Measurements from ENCODE around the gene TEX36.
"Not testable (repeated sequence)": the region's sequence is repeated elsewhere in the genome, so short reads cannot be mapped to it uniquely, and the experiment has no call there.

The TEX36 gene

DNA sequence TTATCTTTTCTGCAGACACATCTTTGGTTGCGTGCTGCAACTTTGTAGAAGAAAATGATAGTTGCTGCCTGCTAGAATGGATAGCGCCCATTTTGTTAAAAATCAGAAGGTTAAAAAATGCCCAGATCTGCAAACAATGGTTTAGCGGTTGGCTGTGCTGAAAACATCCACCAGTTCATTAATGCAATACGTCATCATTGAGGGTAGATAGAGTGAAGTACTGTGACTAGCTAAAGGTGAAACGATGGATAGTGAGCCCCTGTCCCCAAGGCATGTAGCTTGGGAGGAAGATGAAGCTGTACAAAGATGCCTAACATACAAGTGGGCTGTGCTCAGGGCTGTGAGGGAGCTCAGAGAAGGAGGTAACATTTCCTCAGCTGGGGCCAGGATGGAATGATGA is 48.4 kb downstream of the TEX36 start:
- DNase-seq (ENCODE audit: low spot score) = no peak

DNA sequence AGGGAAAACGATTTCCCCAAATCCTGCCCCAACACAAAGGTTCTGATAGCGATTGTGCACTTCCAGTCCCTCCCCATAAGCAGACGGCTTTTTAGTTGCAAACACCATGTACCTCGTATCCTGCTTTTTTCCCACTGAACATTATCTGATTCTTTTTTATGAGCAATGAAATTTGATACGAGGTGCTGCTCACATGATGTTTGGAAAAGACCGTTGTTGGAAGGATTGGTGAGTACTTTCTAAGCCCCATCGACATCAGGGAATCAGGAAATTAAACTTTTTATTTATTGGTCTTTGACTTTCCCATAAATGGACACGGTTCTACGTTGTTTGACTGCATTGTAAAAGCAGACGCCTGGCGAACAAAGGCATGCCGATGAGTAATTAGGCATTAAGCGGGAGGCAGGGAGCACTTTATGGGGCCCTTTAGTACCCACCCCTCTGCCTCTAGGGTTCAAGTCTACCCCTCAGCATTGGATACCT is 49.4 kb downstream of the TEX36 start:
- DNase-seq (ENCODE audit: low spot score) = no peak

DNA sequence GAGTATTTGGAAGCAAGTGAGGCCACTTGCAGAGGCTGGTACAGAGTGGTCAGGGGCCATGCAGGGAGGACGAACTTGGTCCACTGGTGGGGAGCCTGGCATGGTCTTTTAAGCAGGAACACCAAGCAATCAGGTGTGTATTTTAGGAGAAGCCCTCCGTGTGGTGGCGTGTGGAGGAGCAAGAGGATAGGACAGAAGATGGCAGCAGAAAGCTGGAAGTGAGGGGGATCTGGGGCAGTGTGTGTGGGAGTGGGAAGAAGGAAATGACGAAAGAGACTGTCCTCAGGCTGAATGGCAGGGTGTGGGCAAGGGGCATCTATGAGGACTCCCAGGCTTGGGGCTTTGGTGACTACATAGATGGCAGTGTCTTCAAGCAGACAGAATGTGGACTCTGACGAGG is 51.2 kb downstream of the TEX36 start:
- no peak for DNase-seq (ENCODE audit: low spot score)

DNA sequence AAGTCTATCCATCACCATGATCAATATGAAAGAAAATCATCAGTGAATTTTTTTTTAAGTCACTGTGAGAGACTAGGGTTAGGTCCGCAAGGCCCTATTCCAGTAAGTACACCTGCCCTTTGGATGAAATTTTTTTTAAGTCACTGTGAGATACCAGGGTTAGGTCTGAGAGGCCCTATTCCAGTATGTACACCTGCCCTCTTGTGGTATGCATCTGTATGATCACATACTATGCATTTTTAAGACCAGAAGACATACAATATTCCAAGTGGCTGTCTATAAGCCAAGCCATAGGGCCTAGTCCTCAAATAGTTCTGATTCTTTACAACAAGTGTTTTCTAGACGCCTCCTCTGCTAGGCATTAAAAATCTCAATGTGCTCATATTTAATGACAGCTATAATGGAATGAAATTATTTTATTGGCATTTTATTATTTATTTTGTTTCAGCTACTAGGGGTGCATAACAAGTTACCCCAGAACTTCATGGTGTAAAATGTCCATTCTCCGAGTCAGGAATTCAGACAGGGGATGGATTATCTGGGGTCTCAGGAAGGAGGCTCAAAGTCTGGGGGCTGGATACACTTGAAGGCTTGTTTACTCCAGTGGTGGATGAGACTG is 53.1 kb downstream of the TEX36 start:
- DNase-seq (ENCODE audit: low spot score) = peak; percentile 40

DNA sequence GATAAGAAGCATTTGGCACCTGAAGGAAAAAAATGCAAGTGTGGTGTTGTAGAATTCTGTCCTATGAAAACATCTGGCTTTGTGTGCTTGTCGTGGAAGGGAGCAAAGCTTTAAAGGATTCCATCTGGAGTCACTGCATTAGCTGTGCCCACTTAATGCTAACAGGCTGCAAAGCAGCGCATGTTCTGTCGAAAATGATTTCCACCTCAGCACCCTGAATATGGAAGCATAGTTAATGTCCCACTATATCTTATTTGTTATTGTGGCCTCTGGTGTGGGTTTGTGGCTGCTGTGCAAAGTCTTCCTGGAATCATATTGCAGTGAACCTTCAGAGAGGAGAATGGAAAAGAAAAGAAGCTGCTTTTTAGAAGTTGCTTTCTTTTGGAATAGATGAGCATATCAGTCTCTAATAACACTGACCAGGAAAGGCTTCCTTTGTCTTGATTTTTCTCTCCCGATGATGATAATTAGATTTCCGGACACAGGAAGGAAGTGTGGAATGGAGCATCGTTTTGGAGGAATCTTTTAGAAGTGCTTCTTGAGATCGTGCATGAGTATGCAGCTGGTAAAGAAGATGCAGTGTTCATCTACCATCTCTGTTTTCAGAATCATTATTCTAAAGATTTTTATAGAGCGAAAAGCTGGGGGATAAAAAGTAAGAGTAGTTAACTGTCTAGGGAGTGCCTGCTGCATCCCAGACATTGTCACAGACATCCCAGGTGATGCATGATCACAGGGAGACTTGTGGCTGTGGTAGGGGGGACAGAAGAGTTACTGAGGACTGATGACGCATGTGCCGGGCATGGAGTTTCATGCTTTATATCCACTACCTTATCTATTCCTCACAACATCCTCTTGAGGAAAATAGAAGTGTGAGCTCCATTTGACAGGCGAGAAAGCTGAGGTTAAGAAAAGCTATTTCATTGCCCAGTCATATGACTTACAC is 54.6 kb downstream of the TEX36 start:
- no peak for DNase-seq (ENCODE audit: low spot score)

DNA sequence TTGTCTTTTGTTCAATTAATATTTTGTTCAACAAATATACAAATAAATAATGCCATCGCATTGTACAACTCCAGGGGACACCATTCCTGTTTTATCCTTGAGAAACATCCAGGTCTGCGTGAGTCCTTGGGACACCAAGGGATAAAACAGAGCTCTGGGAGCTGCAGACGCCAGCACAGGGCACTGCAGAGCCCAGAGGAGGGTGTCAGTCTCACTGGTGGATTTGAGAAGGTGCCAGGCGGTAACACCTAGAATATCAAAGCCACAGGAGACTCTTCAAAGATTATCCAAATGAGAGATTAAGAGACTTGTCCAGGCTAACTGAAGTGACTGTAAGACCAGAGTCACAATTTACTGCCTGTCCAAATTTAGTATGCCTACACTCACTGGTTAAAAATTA is 55.3 kb downstream of the TEX36 start:
- DNase-seq (ENCODE audit: low spot score) = no peak

DNA sequence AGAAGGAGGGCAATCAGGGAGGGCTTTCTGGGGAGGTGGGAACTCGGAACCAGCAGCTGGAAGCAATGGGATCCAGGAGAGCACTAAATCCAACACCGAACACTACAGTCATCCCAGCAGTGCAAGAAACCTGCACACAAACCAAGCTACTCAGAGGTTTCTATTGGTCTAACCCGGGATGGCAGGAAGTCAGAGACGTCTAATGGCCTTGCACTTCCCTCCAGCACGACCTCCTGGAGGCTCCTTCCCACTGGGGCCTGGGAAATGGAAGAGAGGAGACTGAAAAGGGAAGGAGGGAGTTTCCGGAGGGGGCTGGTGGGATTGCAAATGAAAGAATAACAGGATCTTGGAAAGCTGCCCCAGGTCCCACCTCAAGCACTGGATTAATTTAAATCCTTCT is 56.3 kb downstream of the TEX36 start:
- no peak for DNase-seq (ENCODE audit: low spot score)

DNA sequence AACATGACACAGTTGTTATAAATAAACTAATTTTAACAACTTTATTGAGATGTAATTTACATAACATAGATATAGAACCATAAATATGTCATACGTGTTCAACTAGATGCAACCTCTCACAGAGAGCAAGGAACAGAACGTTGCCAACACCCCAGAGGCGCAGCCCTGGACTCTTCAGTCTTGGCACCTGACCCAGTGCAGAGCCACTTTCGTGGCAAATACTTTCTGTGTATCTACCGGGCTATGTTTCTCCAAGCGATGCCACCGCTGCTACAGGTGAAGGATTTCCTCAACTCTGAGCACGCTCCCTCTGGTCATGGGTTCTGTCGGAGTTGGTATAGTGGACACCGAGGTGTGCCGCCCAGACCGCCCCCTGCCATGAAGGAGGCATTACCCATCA is 57.4 kb downstream of the TEX36 start:
- DNase-seq (ENCODE audit: low spot score) = no peak

DNA sequence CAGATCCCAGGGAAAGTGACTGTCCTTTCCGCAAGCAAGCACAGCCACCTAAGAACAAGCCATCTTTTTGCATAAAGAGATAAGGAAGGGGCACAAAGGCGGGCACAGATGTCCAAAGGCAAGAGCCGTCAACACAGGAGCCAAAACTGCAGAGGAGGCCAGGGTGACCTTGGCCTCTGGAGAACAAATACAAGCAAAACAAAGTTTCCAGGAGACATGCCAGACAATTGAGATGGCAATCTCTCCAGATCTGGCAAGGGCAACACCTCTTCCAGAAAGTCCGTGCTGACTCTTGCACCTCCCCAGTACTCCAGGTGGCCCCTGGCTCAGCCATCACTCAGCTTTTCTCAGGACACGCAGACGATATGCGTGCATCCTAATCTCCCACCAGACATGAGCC is 58.2 kb downstream of the TEX36 start:
- DNase-seq (ENCODE audit: low spot score) = no peak

DNA sequence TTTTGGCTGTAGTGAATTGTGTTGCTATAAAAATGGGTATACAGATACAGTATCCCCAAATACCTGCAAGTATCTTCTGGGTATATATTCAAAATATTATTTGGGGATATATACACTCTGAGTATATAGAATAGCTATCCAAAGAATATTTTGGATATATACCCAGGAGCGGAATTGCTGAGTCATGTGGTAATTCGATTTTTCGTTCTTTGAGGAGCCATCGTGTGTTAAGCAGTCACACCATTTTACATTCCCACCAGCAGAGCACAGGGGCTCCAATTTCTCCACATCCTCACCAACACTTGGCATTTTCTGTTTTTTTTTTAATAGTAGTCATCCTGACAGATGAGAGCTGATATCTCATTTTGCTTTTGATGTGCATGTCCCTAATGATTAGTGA is 61.9 kb downstream of the TEX36 start:
- DNase-seq (ENCODE audit: low spot score) = no peak

DNA sequence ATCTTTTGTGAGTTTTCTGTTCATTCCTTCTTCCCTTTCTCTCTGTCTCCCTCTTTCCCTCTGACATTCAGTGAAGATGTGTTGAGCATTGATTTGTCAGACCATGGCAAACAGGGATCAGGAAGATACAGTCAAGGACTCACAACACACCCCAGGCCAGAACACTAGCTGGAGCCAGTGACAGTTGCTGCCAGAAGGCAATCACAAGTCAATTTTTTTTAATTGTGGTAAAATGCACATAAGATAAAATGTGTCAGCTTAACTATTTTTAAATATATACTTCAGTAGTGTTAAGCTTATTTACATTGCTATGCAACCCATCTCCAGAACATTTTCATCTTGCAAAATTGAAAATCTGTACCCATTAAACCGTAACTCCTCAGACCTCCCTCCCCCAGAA is 62.6 kb downstream of the TEX36 start:
- no peak for DNase-seq (ENCODE audit: low spot score)

DNA sequence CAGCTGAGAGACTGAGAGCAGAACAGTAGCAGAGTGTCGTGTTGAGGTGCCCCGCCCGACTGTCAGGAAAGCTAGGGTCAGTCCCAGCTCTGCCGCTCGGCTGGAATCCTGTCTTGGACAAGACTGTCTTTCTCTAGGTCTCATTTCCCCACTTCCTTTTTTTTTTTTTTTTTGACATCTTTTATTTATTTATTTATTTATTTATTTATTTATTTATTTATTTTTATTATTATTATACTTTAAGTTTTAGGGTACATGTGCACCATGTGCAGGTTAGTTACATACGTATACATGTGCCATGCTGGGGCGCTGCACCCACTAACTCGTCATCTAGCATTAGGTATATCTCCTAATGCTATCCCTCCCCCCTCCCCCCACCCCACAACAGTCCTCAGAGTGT is 69.9 kb downstream of the TEX36 start:
- not testable (repeated sequence) for DNase-seq (ENCODE audit: low spot score)

DNA sequence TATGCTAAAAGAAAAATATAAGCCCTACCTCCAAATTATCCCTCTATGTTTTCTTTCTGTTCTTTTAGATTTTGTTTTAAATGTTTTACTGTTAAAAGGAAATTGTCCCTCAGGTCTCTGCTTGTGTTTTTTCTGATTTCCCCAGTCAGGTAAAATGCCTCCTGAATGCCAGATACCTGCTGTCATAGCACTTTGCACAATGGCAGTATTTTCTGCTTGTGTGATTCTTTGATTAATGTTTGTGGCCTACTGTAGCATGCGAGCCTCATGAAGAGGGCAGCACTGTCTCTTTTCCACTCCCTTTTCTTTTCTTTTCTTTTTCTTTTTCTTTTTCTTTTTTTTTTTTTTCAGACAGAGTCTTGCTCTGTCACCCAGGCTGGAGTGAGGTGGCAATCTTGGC is 71.2 kb downstream of the TEX36 start:
- no peak for DNase-seq (ENCODE audit: low spot score)

DNA sequence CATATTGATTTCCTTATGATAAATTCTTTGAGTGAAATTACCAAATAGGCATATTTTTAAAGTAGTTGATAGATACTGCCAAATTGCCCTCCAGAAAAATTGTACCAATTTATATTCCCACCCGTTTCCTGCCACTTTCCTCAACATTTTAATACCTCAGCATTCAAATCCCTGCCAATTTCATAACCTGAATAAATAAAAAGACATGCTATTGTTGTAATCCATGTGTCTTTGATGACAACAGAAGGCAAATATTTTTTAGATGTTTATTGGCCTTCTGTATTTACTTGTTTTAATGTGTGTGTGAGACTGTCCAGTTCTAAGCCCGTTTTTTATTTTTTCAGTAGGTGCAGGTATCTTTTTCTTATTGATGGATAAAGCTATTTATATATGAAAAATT is 71.7 kb downstream of the TEX36 start:
- DNase-seq (ENCODE audit: low spot score) = no peak

DNA sequence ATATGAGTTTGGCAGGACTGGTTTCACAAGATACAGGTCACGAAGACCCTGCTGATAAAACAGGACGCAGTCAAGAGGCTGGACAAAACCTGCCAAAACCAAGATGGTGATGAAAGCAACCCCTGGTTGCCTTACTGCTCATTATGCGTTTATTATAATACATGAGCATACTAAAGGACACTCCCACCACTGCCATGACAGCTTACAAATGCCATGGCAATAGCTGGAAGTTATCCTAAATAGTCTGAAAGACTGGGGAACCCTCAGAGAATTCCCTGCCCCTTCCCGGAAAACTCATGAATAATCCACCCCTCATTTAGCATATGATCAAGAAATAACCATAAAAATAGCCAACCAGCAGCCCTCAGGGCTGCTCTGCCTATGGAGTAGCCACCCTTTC is 73.1 kb downstream of the TEX36 start:
- no peak for DNase-seq (ENCODE audit: low spot score)

DNA sequence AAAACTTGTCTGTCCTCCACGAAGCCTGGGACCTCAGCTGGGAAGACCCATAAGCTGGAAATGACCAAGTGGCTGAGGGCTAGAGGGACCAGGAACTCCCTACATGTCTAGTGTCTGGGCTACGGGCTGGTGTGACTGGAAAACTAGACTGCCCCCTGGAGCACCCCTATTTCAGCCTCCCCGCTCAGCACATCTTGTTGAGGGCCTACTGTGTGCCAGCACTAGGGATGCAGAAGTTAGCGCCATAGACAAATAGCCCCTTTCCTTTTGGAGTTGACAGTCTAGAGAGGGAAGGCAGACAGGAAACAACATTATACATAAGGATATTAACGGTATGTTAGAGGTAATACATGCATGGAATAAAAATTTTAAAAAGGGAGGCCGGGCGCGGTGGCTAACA is 74.5 kb downstream of the TEX36 start:
- DNase-seq (ENCODE audit: low spot score) = no peak

DNA sequence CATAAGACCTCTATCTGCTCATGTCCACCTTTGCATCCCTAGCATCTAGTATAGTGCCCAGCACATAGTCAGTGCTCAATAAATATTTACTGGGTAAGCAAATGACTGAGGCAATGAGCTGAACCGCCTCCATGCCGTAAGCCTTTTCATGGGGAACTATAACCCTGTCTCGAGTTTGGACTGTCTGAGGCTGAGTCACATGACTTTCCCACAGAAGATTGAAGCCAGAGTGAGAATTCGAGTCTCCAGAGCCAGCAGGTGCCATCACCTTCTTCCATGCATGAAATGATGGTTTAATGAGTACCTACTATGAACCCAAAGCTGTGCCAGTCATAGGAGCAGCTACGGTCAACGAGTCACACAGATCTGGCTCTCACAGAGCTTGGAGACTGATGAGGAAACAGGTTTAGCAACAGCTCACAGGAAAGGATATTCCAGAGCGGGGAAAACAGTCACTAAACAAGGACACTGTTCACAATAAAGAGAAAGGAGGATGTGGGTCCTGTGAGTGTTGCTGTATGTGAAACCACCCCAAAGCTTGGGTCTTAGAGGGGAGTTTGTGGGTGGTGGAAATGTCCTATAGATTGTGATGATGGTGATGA is 75.2 kb downstream of the TEX36 start:
- DNase-seq (ENCODE audit: low spot score) = no peak

DNA sequence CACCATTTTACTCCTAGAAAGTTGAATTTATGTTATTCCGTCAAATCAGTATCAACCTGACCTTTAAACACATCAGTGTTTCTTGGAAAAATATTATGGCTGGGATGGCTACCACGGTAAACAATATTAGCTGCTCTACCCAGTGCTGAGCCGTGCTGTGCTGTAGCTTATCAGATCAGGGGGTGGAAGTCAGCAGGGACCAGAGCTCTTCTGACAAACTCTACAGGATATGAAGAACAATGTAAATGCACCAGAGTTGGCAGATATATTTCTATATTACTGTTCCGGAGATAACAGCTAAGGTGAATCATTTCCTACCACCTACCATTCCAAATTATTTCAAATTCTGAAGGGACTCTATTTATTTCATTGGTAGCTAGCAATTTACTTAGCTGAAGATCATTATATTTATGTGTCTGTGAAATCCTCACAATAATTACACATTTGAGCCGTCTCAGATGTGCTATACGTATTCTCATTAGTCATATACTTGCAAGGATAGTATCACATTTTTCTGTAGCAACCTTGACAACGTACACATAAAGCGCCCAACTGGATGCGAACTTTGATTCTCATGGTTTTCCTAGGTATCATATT is 76.5 kb downstream of the TEX36 start:
- no peak for DNase-seq (ENCODE audit: low spot score)

Measured in SK-N-DZ (cell line).